Endothelial cell of umbilical vein (primary cell): ENCODE data around the gene LRCH3. TPM values are rescaled to one million over a fixed set of nuclear protein-coding genes. Genes with fewer than 3 reads are reported as not detected.

Experiments
- BruUV-seq: library from RNA; stranded (reverse); fragments of 400-500 nt; replicated peaks from 2 replicates; lab custom pipeline; 2021; lab: Mats Ljungman, UMichigan
- CTCF ChIA-PET: fragments of 300-600, 350-600 bp; sonication (Branson Sonifier 250); formaldehyde crosslinking; loops from one replicate; lab custom pipeline; 2021; ENCODE audit warnings: antibody characterized with exemption, inconsistent platforms; lab: Charles Lee
- POLR2A ChIA-PET: fragments of 300-600, 350-600 bp; sonication (Branson Sonifier 250); formaldehyde crosslinking; loops from one replicate; lab custom pipeline; 2021; ENCODE audit warnings: antibody characterized with exemption, inconsistent platforms; lab: Charles Lee
- DNase-seq: peaks from one replicate; pipeline ENCODE4 v3.0.0-alpha.2; 2011; ENCODE audit warnings: low read depth, low spot score
- FAIRE-seq: peaks from 2 replicates; lab custom pipeline; 2011; peaks lifted over from hg19 to GRCh38; lab: Jason Lieb, UNC
- H2AFZ ChIP-seq: 2 replicates; pipeline ENCODE4 v1.6.0; 2012; ENCODE audit warnings: low read depth, low read length, control low read depth, inconsistent platforms
- H3K27ac ChIP-seq: 2 replicates; pipeline ENCODE4 v1.5.1; 2011; ENCODE audit warnings: low read depth, mild to moderate bottlenecking, control low read depth, low read length, moderate library complexity; ENCODE audit not compliant: insufficient read depth
- H3K27me3 ChIP-seq, 2 experiments: 2 replicates each; pipeline versions ENCODE4 v1.6.0 to v1.6.1; 2011; ENCODE audit warnings: low read length in 2 of 2, mixed read lengths in 1 of 2; ENCODE audit not compliant: control insufficient read depth in 2 of 2, insufficient read depth in 2 of 2
- H3K36me3 ChIP-seq, 2 experiments: 2 replicates in 1 of 2; 3 replicates in 1 of 2; pipeline ENCODE4 v1.5.1; 2011; ENCODE audit warnings: low read length in 2 of 2, mild to moderate bottlenecking in 1 of 2, moderate library complexity in 1 of 2; ENCODE audit not compliant: control insufficient read depth in 2 of 2, insufficient read depth in 2 of 2; ENCODE audit errors: extremely low read depth in 1 of 2
- H3K4me1 ChIP-seq: 3 replicates; pipeline ENCODE4 v1.5.1; 2011; ENCODE audit warnings: mild to moderate bottlenecking, low read length; ENCODE audit not compliant: control insufficient read depth, insufficient read depth; ENCODE audit errors: extremely low read depth
- H3K4me2 ChIP-seq: 2 replicates; pipeline ENCODE4 v1.6.1; 2011; ENCODE audit warnings: low read length, control low read depth, mixed read lengths; ENCODE audit not compliant: insufficient read depth
- H3K4me3 ChIP-seq, 3 experiments: fragments of 200-600 bp in 1 of 3; sonication (generic), shearing (Covaris generic) in 1 of 3; replicated peaks in 1 of 3; 2 replicates each; pipeline ENCODE4 v1.5.1; 2011 to 2016; ENCODE audit warnings: control low read depth in 3 of 3, low read length in 3 of 3, mild to moderate bottlenecking in 2 of 3, inconsistent platforms in 1 of 3, low read depth in 1 of 3, moderate library complexity in 1 of 3; ENCODE audit not compliant: insufficient read depth in 1 of 3
- H3K79me2 ChIP-seq: 2 replicates; pipeline ENCODE4 v1.6.0; 2012; ENCODE audit warnings: low read length, inconsistent platforms; ENCODE audit not compliant: control insufficient read depth, insufficient read depth
- H3K9ac ChIP-seq: replicated peaks from 2 replicates; pipeline ENCODE3; 2011; ENCODE audit warnings: low read length, control low read depth; ENCODE audit not compliant: insufficient read depth; ENCODE audit errors: extremely low read depth
- H3K9me1 ChIP-seq: replicated peaks from 3 replicates; pipeline ENCODE4 v1.6.0; 2011; ENCODE audit warnings: mild to moderate bottlenecking, low read length; ENCODE audit not compliant: control insufficient read depth, insufficient read depth; ENCODE audit errors: extremely low read depth
- H3K9me3 ChIP-seq: replicated peaks from 2 replicates; pipeline ENCODE4 v1.5.1; 2012; ENCODE audit warnings: low read length, inconsistent platforms; ENCODE audit not compliant: control insufficient read depth, insufficient read depth
- H4K20me1 ChIP-seq: replicated peaks from 2 replicates; pipeline ENCODE3; 2011; ENCODE audit warnings: mild to moderate bottlenecking, low read length; ENCODE audit not compliant: control insufficient read depth, insufficient read depth; ENCODE audit errors: extremely low read depth
- CTCF ChIP-seq, 2 donors: IDR thresholded peaks; 1 replicate in 1 of 2; 2 replicates in 1 of 2; pipeline ENCODE4 v1.5.1; 2011; ENCODE audit warnings: low read length in 2 of 2, mild to moderate bottlenecking in 2 of 2, moderate library complexity in 2 of 2, control low read depth in 1 of 2, inconsistent platforms in 1 of 2, low read depth in 1 of 2; ENCODE audit not compliant: insufficient read depth in 1 of 2; ENCODE audit errors: extremely low read depth in 1 of 2
- EZH2 ChIP-seq: IDR thresholded peaks from 2 replicates; pipeline ENCODE4 v1.6.1; 2012; ENCODE audit warnings: borderline replicate concordance, low read depth, mild to moderate bottlenecking, moderate library complexity, low read length, inconsistent platforms; ENCODE audit not compliant: severe bottlenecking
- FOS ChIP-seq: IDR thresholded peaks from 2 replicates; pipeline ENCODE4 v1.6.1; 2011; ENCODE audit warnings: mild to moderate bottlenecking, low read length, moderate library complexity, borderline replicate concordance; ENCODE audit not compliant: insufficient read depth
- GATA2 ChIP-seq: IDR thresholded peaks from 2 replicates; pipeline ENCODE4 v1.7.0; 2011; ENCODE audit warnings: low read depth, mild to moderate bottlenecking, moderate library complexity, mixed read lengths, low read length; ENCODE audit not compliant: insufficient read length, insufficient read depth
- JUN ChIP-seq: IDR thresholded peaks from 2 replicates; pipeline ENCODE4 v1.6.1; 2011; ENCODE audit warnings: borderline replicate concordance, low read depth; ENCODE audit not compliant: insufficient read length, insufficient read depth
- MAX ChIP-seq: IDR thresholded peaks from 2 replicates; pipeline ENCODE4 v1.6.1; 2011; ENCODE audit not compliant: insufficient read depth, insufficient read length
- MYC ChIP-seq: IDR thresholded peaks from one replicate; pipeline ENCODE4 v1.6.1; 2011; ENCODE audit warnings: mild to moderate bottlenecking, low read depth, low read length
- POLR2A ChIP-seq: IDR thresholded peaks from 2 replicates; pipeline ENCODE4 v1.6.1; 2012; ENCODE audit warnings: low read depth, mild to moderate bottlenecking, control low read depth, low read length
- POLR2AphosphoS5 ChIP-seq: IDR thresholded peaks from 2 replicates; pipeline ENCODE4 v1.6.1; 2012; ENCODE audit warnings: low read depth, mild to moderate bottlenecking, control low read depth, low read length, moderate library complexity; ENCODE audit not compliant: insufficient read depth
- dilution Hi-C: fragments of 300-500 bp; cut with MboI; formaldehyde crosslinking; loops from one replicate; pipeline ENCODE4 v1.15.0; 2019; ENCODE audit warnings: low sequenced_read_pairs; ENCODE audit not compliant: extremely low pct_ligation_motif_present
- intact Hi-C: fragments of 100-400 bp; cut with micrococcal nuclease; formaldehyde crosslinking; loops from one replicate; pipeline ENCODE4 v1.10.0; 2022
- polyA plus RNA-seq, 4 experiments: library from polyadenylated mRNA; depleted of rRNA in 3 of 4; stranded (reverse) in 3 of 4; unstranded in 1 of 4; fragments of >200 nt; gene quantifications; 2 replicates each; pipeline versions ENCODE4 v1.2.1 to v1.2.3, GENCODE V29; 2011 to 2012; ENCODE audit warnings: missing spikeins in 1 of 4
- total RNA-seq: library from RNA; stranded (reverse); gene quantifications from 2 replicates; pipeline ENCODE4 v1.2.3, GENCODE V29; 2021

The LRCH3 gene
- total and polyA plus RNA-seq, 2 donors (not counting 3 experiments of a cell fraction or from before 2014, with no cell fraction given) = 43.9 to 60.3 TPM

GRCh38 chr3:197804511-197804910 is 13.5 kb downstream of the LRCH3 start:
- no peak for DNase-seq
- H3K36me3 ChIP-seq = no peaks in the 10 kb centered on the region
- POLR2A ChIA-PET = no interaction called here
- no peak overlapping the region for H3K4me3 ChIP-seq
- no peak overlapping the region for H3K4me2 ChIP-seq
- H3K9me1 ChIP-seq = no peaks in the 10 kb centered on the region
- H3K27ac ChIP-seq = no peak overlapping the region
- BruUV-seq = no TSS peak
- H2AFZ ChIP-seq = no peak overlapping the region
- no peaks in the 10 kb centered on the region for H3K9me3 ChIP-seq
- intact Hi-C loops (no loop called here), dilution Hi-C loops (no loop called here)
- TF ChIP-seq MYC = no peak
- no peak for TF ChIP-seq MAX
- TF ChIP-seq GATA2 = no peak
- no peak for TF ChIP-seq FOS
- TF ChIP-seq POLR2A = no peak
- no peak for TF ChIP-seq POLR2AphosphoS5
- TF ChIP-seq EZH2 = no peak
- no peak for TF ChIP-seq JUN
- no peak for TF ChIP-seq CTCF (IDR thresholded peaks at IDR 0.05; ENCODE audit: extremely low read depth in 1 of 2, insufficient read depth in 1 of 2, low read depth in 1 of 2, low read length in 2 of 2)
- H3K9ac ChIP-seq = no peak overlapping the region
- no peaks in the 10 kb centered on the region for H3K27me3 ChIP-seq
- CTCF ChIA-PET = no interaction called here
- peaks cover 21% of the 10 kb centered on the region for H4K20me1 ChIP-seq
- no peaks in the 10 kb centered on the region for H3K4me1 ChIP-seq
- H3K79me2 ChIP-seq = peaks cover 84% of the 10 kb centered on the region
- FAIRE-seq = no peak
